Glomerular endothelial cell (primary cell): ENCODE results near the gene EGFLAM. TPM values are rescaled to one million over a fixed set of nuclear protein-coding genes. Genes with fewer than 3 reads are reported as not detected.
"Not testable (repeated sequence)": the region's sequence is repeated elsewhere in the genome, so short reads cannot be mapped to it uniquely, and the experiment has no call there.

Source experiments
- DNase-seq: peaks from one replicate; pipeline ENCODE4 v3.0.0-alpha.2; 2011; ENCODE audit warnings: low read depth, low spot score; ENCODE audit errors: extremely low read depth
- total RNA-seq: library from RNA; depleted of rRNA; stranded (reverse); fragments of >200 nt; gene quantifications from 2 replicates; pipeline ENCODE4 v1.2.3, GENCODE V29; 2015

Gene EGFLAM
- total RNA-seq, 1 donor from 2014 or later, result 1.2 TPM

- no peak for DNase-seq
Observed at GRCh38 chr5:38323645-38324295, 65.4 kb downstream of the EGFLAM start.

DNA sequence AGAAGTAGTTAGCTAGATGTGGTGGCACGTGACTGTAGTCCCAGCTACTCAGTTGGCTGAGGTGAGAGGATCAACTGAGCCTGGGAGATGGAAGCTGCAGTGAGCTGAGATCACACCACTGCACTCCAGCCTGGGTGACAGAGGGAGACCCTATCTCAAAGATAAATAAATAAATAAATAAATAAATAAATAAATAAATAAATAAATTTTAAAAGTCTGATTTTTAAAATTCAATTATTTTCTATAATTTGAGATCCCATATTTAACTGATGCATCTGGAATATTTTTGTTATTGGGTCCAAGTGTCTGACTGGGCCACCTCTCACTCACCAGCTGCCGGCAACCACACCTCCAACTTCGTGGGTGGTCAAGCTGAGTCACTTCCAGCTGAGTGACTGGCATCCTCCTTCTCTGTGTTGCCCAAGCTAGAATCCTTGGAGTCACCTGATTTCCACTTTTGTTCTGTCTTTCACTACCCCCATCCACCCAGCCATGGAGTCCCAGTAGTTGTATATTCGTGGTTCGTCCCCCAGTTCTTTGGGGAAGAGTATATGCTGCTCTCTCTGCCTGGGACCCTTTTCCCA is 70.9 kb downstream of the EGFLAM start:
- DNase-seq, result no peak

DNA sequence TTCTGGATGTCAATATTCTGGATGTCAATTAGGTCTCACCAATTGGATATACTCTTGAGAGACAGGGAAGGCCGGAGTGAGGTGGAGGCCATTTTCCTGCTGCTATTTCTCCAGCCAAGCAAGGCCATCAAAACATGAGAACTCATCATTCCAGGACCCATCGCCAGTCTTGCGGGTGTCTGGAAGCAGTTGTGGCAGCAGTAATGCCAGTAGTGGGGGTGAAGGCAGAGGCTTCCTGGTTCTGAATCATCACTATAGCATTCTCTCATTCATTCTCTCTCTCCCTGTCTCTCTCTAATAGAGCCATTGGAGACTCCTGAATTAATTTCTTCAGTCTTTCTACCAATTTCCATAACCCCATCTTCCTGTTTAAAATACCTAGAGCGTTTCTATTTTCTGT is 71.8 kb downstream of the EGFLAM start:
- DNase-seq, result no peak

- no peak for DNase-seq
Observed at GRCh38 chr5:38331831-38332230, 73.5 kb downstream of the EGFLAM start.

DNA sequence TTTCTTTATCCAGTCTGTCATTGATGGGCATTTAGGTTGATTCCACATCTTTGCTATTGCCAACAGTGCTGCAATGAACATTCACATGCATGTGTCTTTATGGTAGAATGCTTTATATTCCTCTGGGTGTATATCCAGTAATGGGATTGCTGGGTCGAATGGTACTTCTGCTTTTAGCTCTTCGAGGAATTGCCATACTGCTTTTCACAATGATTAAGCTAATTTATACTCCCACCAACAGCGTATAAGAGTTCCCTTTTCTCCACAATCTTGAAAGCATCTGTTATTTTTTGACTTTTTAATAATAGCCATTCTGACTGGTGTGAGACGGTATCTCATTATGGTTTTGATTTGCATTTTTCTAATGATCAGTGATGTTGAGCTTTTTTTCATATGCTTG is 74.8 kb downstream of the EGFLAM start:
- DNase-seq, result not testable (repeated sequence)

- DNase-seq, result no peak
Observed at GRCh38 chr5:38338455-38338854, 80.1 kb downstream of the EGFLAM start.

GRCh38 chr5:38339446-38339845 is 81.1 kb downstream of the EGFLAM start:
- no peak for DNase-seq

- DNase-seq, result no peak
Observed at GRCh38 chr5:38341056-38341455, 82.7 kb downstream of the EGFLAM start.

DNA sequence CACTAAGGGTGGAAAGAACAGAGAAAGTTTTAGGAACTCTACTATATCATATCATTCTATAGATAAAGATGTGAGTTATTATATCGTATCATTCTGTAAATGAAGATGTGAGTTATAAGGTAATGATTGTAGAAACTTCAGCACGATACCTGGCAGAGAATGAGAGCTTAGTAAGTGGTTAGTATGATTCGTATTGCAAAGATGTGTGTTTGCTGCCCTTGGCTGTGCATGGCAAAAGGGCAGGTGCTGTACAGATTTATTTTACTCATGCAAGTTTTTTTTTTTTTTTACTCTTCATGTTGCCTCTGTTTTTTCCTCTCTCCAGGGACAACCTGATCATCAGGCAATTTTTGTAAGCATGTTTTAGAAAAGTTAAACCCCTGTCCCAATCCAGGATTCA is 83.3 kb downstream of the EGFLAM start:
- DNase-seq, result no peak

GRCh38 chr5:38342261-38342660 is 83.9 kb downstream of the EGFLAM start:
- no peak for DNase-seq

GRCh38 chr5:38344891-38345290 is 86.5 kb downstream of the EGFLAM start:
- no peak for DNase-seq

- DNase-seq, result no peak
Observed at GRCh38 chr5:38346593-38346992, 88.2 kb downstream of the EGFLAM start.

GRCh38 chr5:38347040-38347763 is 88.8 kb downstream of the EGFLAM start:
- DNase-seq, result no peak

DNA sequence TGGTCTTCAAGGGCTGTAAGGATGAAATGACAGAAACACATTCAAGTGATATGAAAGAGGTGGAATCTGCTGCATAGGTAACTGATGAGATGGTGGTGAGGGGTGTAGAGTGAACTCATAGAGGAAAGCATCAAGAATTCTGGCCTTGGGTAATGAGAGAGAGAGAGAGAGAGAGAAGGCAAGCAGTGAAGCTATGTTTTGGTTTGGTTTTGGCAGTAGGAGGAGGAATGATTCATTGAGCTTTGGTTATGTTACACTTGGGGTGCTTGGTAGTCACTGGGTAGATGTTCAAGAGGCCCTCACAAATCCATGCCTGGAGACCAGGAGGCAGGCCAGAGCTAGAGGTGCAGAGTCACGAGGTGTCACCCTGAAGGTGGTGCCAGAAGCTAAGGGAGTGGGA is 89.5 kb downstream of the EGFLAM start:
- no peak for DNase-seq

GRCh38 chr5:38360323-38361061 is 102.1 kb downstream of the EGFLAM start:
- no peak for DNase-seq

DNA sequence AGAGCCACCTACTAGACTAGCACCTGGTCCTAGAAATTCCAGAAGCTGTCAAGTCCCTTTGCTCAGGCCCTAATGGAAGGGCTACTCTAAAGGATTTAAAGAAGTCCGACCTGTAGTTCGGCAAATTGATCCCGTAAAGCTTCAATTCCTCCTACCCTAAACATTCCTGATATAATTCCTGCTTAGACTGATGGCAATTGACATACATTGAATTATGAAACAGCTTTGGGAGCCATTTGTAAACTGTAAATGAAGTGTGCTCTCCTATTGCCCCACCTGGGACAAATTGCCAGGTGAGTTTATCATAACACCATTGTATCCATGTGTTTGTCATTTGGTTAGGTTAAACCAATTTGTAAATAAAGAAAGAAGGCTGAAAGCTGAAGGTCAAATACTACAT is 104.4 kb downstream of the EGFLAM start:
- no peak for DNase-seq

DNA sequence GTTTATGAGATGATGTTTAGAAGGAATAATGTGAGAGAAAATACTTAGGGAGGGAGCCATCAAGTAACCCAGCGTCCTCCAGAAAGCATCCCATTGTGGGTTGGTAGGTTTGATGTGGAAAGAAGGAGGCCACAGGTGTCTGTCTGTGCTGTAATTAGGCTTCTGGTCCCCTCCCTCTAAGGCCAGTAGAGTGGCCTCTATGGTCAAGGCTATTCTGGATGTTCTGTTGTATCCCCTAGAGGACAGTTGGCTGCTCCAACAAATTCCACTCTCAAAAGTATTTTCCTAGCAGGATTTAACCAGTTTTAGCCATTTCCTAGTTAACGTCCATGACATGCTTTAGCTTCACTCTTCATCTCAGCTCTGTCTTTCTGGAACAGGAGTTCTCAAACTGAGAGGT is 106.5 kb downstream of the EGFLAM start:
- DNase-seq, result no peak

- no peak for DNase-seq
Observed at GRCh38 chr5:38367410-38367809, 109.1 kb downstream of the EGFLAM start.

GRCh38 chr5:38367966-38368365 is 109.6 kb downstream of the EGFLAM start:
- no peak for DNase-seq

GRCh38 chr5:38369692-38370091 is 111.3 kb downstream of the EGFLAM start:
- no peak for DNase-seq

DNA sequence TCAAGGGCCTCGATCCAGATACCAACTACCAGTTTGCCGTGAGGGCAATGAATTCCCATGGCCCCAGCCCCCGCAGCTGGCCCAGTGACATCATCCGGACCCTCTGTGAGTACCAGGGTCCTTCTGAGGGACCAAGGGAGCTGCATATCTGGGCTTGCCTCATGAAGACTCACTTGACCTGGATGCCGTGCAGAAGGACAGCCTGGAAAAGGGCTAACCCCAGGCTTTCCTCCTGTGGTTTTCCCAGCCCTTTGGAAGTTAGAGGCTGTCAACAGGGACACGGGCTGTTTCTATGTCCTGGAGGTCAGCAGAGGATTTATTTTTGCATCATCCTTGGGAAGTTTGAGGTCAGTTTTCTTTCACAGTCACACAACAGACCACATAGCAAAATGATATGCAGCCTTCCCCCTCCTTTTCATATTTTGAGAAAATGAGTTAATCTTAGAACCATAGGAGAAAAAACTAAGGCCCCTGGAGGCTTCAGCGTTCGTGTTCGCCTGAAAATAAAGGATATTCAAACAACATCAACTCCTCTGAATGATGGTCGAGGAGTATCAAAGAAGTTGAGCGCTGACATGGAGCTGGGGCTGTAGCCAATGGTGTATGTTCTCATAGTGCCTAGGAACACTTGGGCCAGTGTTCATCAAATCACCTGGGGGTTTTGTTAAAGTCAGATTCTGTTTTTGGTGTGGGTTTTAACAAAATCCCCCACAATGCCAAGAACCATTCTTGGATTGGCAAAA is 112.2 kb downstream of the EGFLAM start:
- DNase-seq, result no peak
